ENCODE measurements around the gene C15orf40.

C15orf40 gene

DNA sequence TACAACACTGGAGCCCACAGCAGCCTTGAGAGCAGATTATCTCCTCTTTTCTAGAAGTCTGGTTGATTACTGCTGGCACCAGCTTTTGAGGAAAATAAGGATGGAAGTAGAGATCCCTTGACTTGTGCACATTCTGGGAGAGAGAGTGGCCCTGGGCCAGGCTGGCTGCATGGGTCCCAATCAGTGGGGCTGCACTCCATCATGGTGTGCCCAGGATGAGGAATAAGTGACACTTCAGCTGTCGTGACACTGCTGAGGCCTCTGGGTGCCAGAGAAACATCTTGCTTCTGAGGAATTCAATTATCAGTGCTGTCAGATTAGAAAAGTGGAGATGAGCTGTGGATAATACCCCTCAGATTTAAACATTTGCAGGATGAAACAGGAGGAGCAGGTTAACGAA, 16.4 kb downstream of the C15orf40 start:
- in situ Hi-C loops (cut with MboI; ENCODE audit: low sequenced_read_pairs) = no loop called here

DNA sequence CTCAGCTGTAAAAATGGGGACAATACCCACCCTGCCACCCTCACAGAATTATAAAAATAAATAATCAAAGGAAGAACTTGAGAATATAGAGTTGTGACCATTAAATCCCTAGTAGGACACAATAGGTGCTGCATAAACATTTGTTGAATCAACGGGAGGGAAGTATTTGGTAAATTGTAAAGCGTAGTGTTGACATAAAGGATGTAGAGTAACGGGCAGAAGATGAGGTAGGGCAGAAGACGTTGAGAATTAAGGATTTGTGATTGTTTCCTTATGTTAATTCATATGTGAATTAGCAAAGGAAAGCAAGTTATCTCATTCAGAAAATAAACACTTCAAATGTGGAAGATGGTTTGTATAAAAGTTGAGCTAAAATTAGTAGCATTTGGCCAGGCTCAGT, 18.3 kb downstream of the C15orf40 start:
- in situ Hi-C loops (cut with MboI; ENCODE audit: low sequenced_read_pairs) = no loop called here

DNA sequence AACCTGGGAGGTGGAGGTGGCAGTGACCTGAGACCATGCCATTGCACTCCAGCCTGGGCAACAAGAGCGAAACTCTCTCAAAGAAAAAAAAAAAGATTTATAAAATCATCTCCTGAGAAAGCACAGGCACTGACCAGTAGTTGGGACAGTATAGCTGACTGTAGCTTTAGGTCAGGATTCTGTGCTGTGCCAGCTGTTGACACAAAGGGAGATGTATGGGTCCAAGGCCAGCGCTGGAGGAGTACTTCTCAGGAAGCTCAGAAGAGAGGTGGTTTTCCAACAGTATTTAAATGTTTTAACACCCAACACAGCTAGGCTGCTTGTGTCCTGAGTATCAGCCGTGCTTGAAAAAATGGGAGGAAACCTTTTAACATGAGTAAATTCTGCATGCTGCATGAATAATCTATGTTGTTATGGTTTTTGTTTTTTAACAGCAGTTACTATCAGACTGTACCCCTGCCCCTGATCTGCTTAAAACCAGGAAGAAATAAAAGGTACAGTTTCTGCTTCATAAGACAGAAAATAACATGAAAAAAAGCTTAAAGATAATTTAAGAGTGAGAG, 18.9 kb downstream of the C15orf40 start:
- in situ Hi-C loops (cut with MboI; ENCODE audit: low sequenced_read_pairs) = no loop called here

DNA sequence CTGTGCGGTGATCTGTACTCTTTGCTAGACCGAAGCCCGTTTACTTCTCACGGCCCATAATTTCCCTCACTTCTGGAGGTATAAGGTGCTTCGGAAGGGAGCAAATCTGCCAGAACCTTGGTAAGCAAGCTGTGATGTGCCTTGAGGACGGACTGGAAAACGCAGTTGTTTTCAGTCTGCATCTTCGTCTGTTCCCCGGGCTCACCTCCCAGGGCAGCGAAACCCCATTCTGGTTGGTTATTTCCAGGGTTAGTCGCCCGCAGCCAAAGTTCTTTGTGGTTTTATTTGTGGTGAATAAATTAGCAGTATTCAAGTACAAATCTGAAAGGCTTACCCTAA, 25.0 kb downstream of the C15orf40 start:
- in situ Hi-C loops (cut with MboI; ENCODE audit: low sequenced_read_pairs) = no loop called here

DNA sequence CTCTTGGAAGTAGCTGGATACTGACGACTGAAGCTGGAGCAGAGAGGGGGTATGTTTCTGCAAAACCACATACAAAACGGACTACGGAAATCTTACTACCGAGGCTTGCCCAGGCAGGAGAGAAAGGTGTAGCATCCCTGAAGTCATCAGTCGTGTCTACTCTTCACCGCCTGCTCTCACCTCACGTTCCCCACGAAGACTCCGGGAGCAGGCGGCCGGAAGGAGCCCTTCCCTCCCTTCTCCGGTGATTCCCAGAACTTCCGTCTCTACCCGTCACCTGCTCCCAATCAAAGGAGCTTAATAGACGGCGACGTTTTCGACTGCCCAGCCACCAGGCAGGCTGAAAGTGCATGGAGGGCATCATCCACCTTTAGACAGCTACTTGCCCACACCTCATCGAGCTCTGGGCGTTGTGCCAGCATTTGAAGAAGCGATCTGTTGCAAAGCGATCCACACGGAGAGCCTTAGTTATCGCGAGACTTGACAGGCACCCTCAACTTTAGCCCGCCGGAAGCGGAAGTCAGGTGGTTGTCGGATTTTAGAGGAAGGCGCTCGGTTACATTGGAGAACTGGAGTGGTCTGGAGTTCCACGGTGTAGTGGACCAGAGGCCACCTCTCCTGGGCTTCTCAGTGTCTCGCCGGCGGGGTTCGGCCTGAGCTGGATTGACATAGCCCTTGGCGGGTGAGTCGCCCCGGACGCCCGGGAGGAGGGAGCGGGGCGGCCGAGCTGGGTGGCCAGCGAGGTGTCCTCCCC, 25.6 kb downstream of the C15orf40 start, which contains the start of gene RAMAC:
Gene RAMAC, plus strand, starts transcription at position 523 of the 754 bp plus-strand sequence. CDS start 2,809 bp downstream, outside the sequence.
- in situ Hi-C loops (cut with MboI; ENCODE audit: low sequenced_read_pairs) = no loop called here

DNA sequence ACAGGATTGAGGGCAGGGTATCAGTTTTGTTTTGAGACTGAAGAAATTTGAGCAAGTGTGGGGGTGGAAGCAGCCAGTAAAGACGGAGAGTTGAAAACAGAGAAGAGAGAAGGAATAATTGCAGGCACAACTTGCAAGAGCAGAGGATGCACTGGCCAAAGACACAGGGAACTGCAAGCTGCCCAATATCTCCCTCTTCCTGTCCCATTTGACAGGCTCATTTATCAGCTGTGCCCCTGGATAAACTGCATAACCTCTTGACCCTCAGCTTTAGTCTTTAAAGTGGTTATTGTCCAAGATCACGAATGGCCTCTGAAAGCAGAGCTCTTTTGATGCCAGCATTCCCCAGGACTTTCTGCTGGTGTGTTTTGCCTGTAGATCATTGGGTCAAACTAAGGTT, 30.5 kb downstream of the C15orf40 start:
- in situ Hi-C loops (cut with MboI; ENCODE audit: low sequenced_read_pairs) = no loop called here

DNA sequence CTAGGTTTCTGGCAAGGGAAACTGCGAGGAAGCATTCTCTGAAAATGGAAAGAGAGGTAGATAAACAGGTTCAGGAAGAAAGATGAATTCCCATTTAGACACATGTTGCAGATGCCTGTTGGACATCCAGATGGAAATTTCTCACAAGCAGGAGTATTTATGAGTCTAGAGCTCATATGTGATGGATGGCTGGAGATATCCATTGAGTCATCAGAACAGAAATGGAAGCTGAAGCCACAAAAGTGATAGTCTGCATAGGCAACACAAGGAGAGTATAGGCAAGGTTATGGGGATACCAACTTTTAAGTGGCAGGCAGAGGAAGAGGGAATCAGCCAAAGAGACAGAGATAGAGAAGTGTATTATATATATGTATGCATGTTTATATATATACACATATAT, 31.7 kb downstream of the C15orf40 start:
- in situ Hi-C loops (cut with MboI; ENCODE audit: low sequenced_read_pairs) = no loop called here

DNA sequence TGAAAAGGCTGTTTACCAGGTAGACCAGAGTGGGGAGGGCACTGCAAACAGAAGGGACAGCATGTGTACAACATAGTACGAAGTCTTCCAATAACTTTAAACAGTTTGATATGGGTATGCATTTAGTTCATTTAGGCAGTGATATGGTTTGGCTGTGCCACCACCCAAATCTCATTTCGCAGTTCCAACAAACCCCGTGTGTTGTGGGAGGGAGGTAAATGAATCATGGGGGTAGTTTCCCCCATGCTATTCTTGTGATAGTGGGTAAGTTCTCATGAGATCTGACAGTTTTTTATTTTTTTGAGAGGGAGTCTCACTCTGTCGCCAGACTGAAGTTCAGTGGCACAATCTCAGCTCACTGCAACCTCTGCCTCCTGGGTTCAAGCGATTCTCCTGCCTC, 33.0 kb downstream of the C15orf40 start:
- in situ Hi-C loops (cut with MboI; ENCODE audit: low sequenced_read_pairs) = no loop called here

DNA sequence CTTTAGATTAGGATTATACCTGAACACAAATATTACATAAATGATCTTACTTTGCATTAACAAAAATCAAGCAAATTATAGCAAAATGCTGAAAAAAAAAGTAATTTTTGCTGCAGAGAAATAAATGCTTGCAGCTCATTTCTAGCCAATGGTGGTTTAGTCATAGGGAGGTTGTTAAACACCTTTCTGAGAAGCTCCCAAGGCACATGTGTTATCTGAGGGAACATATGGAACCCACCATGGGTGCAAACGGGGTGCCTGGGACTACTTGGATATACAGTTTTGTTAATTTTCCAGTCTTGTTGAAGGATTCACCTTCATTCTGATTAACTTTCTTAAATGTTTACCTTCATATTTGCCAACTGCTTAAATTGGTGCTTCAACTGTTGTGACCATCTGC, 34.4 kb downstream of the C15orf40 start:
- in situ Hi-C loops (cut with MboI; ENCODE audit: low sequenced_read_pairs) = no loop called here

DNA sequence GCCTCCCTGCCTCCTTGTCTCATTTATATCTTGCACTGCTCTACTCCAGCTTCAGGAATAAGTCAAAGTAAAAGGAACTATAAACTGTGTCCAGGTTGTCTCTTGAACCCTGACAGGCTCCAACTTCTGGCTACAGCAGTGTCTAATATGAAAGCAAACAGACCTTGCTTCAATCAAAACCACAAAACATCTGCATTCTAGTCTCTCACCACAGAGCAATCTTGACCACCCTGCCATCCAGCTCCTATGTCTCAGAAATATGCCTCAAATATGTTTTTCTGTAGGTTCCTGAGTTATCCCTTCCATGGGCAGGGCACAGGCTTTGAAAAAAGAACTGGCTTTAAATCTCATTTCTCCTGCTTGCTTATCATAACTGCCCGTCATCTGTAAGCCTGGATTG, 38.4 kb downstream of the C15orf40 start:
- in situ Hi-C loops (cut with MboI; ENCODE audit: low sequenced_read_pairs) = no loop called here

DNA sequence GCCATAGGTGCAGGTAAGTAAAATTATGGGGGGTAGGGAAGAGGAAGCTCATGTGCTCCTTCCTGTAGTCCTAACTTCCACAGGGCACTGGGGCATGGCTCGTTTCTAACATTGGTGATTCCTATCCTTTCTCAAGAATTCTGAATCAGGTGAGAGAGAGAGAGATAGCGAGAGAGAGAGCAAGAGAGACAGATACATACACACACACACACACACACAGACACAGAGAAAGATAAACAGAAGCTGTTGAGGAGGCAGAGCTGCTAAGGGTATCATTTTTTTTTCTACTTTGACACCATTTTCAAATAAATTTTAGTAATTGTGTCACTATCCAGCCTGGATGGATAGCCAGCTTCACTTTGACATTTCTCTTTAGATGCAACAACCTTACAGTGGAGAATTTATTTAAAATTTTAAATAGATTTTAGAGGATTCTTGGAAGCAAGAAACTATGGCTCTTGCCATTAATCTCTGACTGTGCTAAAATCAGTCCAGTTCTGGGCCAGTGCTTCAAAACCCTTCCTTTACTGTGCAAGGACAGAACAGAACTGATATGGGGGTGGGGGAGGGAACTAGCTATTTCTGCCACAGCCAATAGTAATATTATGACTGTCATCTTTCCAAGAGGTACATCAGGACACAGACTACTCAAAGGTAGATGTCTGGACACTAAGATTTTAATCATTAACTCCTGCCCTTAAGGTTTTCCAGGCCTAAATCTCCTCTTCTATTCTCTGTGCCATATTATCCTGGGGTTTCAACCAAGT, 40.0 kb downstream of the C15orf40 start:
- in situ Hi-C loops (cut with MboI; ENCODE audit: low sequenced_read_pairs) = no loop called here

DNA sequence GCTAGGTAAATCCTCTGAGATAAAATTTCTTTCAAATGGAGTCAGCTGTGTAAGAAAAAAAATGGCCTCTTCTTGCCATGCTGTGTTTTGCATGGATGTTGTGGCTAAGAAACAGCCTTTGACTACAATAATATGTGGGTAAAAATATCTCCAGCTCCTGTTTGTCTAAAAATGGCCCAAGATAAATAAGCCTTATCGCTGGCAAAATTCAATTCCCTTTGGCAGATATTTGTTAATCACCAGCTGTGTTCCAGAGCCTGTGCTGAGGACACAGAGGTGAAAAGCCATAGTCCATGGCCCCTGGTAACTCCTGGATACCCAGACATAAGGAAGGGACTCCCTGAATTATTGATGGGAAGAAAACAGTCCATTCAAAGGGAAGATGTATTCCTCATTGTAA, 40.7 kb downstream of the C15orf40 start:
- in situ Hi-C loops (cut with MboI; ENCODE audit: low sequenced_read_pairs) = no loop called here

DNA sequence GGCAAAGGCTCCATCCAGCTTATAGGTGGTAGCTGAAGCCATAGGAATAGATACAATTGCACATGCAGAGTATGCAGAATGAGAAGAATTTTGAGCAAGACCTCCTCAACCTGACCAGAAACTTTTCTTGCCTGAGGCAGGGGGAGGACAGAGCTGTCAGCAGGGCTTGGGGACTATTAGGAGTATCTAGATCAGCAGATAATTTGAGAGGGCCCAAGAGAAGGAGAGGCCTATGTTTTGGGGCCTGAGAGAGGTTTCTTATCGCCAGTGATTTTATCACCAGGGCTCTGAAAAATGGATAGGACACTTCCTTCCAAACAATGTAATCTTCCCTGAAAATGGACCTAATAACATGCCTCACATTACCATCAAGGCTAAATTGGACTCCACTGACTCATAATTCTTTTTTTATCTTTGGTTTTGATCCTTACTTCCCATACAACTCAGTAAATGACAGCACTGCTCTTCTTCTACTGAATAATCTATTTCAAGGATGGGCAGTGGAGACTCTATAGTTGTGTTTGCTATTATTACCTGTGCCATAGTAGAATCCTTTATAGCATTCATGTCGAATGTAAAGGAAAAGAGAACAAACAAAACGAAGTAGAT, 41.3 kb downstream of the C15orf40 start:
- in situ Hi-C loops (cut with MboI; ENCODE audit: low sequenced_read_pairs) = no loop called here

DNA sequence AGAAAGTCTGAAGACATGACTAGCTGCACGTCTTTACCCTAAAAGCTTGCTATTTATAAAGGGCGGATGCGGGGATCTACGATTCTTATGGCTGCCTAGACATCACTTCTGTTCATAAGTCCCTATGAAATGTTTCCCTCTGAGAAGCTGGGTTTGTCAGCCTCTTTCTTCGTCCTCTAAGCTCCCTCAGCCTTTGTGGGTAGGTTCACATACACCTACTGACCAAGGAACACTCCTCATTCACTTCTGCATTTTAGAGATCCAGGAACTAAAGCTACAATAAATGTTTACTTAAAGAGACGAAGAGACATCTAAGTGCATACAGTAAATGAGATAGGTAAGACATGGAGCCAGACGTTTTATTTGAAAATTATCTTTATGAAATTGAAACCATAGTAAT, 42.1 kb downstream of the C15orf40 start:
- in situ Hi-C loops (cut with MboI; ENCODE audit: low sequenced_read_pairs) = no loop called here

DNA sequence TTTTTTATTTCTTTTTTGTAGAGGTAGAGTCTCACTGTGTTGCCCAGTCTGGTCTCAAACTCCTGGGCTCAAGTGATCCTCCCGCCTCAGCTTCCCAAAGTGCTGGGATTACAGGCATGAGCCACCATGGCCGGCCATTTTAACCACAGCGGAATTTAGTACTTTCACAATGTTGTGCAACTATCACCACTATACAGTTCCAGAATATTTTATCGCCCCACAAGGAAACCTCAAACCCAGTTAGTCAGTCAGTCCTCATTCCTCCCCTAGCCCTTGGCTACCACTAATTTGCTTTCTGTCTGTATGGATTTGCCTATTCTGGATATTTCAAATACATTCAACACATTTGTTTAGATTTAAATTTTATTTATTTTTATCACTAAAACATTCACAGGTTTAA, 43.4 kb downstream of the C15orf40 start:
- in situ Hi-C loops (cut with MboI; ENCODE audit: low sequenced_read_pairs) = no loop called here

DNA sequence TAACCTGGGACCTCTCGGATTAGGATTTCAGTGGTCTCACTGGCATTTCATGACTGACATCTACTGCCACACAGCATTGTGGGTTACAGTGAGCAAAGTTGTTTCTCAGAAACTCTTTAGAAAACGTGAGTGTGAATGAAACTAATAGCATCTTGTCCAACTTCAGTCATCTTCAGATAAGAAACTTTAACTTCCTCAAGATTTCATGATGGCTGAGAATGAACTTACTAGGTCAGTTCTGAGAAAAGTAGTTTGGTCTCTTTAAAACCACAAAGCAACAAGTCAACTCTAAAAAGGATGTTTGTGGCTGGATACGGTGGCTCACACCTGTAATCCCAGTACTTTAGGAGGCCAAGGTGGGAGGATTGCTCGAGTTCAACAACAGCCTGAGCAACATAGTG, 44.8 kb downstream of the C15orf40 start:
- in situ Hi-C loops (cut with MboI; ENCODE audit: low sequenced_read_pairs) = no loop called here

DNA sequence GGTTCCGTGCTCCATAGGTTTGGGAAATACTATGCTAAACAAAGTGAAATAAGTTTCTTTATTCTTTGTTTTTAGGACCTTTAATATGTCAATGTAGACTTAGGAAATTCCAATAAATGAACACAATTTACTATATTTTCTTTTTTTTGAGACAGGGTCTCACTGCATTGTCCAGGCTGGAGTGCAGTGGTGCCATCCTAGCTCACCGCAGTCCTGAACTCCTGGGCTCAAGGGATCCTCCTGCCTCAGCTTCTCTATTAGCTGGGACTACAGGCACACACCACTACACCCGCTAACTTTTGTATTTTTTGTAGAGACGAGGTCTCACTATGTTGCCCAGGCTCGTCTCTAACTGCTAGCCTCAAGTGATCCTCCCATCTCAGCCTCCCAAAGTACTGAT, 46.5 kb downstream of the C15orf40 start:
- in situ Hi-C loops (cut with MboI; ENCODE audit: low sequenced_read_pairs) = no loop called here

DNA sequence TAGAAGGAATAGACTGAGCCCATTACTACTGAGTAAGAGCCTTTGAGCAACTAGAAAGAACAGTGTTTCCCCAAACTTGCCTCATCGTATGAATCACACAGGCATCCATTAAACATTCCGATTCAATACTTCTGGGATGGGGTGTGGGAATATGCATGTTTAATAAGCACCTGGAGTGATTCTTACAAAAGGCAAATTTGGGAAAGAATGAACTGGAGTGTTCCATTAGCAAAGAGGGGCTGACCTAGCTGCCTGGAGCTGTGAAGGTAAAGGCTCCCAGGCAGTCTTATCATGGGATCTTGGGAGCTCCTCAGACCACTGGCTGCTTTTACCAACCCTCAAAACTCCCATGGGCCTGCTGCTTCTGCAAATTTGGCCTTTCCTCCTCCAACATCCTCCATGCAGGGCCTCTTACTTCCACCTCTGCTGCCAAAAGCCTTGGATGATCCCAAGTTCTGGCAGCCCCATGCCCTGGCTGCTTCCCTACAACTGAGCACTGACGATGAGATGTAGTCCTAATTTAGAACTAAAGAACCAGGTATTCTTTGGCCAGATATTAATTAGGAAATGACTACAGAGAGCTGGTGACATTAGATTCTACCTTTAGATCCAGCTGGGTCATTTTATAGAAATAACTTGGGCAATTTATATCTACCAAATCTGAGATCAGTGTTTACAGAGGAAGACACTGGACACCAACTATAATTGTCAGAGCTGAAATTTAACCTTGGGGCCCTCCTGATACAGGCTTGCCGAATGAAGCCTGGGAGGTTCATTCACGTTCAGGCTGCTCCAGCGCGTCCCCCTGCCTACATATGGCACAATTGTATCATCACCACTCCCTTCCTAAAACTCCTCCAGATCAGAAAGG, 47.7 kb downstream of the C15orf40 start:
- in situ Hi-C loops (cut with MboI; ENCODE audit: low sequenced_read_pairs) = no loop called here

DNA sequence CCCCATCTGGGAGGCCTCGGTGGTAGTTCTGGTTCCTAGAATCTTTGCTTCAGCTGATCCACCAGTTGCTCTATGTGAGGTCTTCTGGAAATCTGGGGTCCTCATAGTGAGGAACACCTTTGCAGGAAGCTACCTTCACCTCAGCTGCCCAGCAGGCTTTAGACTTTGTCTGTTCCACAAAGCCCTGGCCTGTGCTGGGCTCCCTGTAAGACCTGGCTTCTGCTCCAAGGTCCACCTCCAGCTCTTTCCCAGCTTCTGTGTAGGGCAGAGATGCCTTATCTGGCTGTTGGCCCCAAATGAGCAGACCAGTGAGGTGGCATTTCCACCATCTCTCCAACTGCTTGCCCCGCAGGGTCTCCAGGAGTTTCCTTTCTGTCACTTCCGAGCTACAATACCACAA, 50.7 kb downstream of the C15orf40 start:
- in situ Hi-C loops (cut with MboI; ENCODE audit: low sequenced_read_pairs) = no loop called here

DNA sequence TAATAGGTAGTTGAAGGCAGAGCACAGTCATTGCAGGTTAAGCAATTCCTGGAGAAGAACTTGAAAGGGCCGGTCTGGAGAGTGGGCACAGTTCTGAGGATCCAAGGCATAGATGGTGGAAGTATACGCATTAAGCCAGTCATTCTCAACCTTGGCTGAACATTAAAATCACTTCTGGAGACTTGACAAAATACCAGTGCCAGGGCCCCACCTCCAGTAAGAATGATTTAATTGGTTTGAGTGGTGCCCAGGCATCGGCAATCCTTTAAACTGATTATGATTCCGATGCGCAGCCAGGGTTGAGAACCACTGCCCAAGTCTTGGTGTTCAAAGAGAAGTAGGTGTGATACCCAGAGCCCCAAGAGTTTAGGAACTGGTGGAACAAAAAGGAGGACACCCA, 52.0 kb downstream of the C15orf40 start:
- in situ Hi-C loops (cut with MboI; ENCODE audit: low sequenced_read_pairs) = no loop called here

DNA sequence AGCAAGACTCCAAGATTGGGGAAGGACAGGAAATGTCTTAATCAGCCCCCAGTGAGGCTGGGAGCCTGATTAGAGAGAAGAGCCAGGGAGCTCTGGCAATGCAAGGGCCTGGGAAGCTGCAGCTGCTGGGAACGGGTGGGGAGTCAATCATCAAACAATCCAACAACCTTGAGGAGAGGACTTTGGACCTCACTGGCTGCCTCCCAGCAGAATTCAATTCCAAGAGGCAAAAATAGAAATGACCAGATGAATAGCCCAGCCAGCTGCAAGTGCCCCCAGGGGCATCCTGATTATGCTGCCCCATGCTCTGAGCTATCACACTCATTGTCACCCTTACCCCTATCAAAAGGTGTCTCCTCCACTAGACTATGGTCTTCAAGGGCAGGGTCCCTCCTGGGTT, 52.8 kb downstream of the C15orf40 start:
- in situ Hi-C loops (cut with MboI; ENCODE audit: low sequenced_read_pairs) = no loop called here

Measured in HL-60/S4 treated with retinoic acid at 250 ng/mL for 4 days and 3 days (cell line).